Measurements from ENCODE around the gene ANXA10.
A peak's percentile ranks its signal among the peaks of the same experiment; 100 is the strongest.
"Not testable (repeated sequence)": the region's sequence is repeated elsewhere in the genome, so short reads cannot be mapped to it uniquely, and the experiment has no call there.

ANXA10 gene

GRCh38 chr4:168119890-168120289 lies 27.6 kb downstream of the ANXA10 start:
- DNase-seq, result no peak

DNA sequence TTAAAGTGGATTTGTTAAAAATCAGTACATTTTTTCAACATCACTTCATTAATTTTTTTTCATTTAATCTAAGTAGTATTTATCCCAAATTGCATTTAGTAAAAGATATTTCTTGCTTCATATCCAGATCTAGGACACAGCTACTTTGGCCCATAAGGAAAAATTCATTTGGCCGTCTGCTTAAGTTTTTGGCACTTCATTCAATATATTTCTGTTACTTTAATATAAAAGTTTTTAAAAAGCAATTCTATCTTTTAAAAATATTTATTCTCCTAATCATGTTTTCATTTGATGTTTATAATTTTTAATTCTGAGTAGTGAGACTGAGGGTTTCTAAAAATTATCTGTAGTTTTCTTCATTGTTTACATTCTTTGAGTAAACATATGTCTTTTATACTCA lies 28.5 kb downstream of the ANXA10 start:
- no peak for DNase-seq

GRCh38 chr4:168124008-168124641 lies 31.8 kb downstream of the ANXA10 start:
- no peak for DNase-seq

DNA sequence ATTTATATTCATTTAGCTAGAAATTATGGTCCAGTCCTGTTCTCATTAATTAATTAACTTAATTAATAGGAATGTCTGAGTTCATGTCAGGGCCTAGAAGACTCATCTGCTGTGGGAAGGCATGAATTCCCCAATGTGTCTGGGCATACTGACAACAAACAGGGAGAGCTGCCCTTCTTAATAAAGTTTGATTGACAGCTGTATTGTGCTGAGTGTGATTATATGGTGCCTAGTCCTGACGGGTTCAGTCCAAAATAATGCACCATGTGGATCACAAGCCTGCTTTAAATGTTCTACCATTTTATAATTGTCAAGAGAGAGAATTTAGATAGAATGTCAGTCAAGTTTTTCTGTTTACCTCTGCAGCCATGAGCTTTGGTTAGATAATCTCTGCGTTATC lies 34.6 kb downstream of the ANXA10 start:
- no peak for DNase-seq

GRCh38 chr4:168128601-168129000 lies 36.3 kb downstream of the ANXA10 start:
- DNase-seq, result no peak

DNA sequence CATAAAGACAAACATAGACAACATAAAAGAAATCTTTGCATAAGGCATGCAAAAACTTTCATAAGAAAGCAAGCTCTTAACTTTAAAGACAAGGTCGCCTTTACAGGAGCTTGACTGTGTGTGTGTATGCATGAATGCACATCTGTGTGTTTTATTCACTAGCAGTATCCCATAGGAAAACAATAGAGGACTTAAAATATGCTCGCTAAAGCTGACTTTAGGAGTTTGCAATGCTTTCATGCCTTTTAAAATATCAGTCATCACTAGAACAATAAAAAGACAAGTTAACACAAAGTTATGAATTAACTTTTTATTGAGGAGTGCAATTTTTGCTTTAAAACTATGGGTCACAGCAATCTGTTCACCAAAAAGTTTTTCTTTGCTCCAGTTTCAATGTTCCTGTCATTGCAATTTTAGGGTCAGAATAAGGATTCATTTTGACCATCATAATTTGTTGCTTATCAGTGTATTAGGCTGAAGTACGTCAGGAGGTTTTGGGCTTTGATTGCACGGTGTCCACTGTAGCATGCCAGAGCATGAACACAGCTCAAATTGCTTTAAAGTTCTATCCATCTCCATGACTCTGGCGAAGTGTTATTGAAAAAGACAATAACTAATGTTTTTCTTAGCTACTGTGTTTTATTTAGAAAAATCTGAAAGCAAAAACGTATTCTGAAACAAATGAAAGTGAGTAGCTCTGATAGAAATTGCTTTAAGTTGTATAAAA lies 36.9 kb downstream of the ANXA10 start:
- no peak for DNase-seq

- no peak for DNase-seq
These were observed 37.5 kb downstream of the ANXA10 start for GRCh38 chr4:168129802-168130201.

DNA sequence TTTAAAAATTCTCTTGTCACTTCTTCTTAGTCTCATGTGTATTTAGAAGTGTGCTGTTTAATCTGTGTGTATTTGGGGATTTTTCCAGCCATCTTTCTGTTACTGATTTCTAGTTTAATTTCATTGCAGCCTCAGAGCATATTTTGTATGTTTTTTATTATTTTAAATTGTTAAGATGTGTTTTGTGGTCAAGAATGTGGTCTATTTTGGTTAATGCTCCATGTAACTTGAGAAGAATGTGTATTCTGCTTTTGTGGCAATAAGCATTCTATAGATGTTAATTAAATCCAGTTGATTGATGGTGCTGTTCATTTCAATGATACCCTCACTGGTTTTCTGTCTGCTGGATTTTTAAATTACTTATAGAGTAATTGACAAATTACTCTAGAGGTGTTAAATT lies 38.9 kb downstream of the ANXA10 start:
- no peak for DNase-seq

GRCh38 chr4:168134651-168135050 lies 42.3 kb downstream of the ANXA10 start:
- no peak for DNase-seq

DNA sequence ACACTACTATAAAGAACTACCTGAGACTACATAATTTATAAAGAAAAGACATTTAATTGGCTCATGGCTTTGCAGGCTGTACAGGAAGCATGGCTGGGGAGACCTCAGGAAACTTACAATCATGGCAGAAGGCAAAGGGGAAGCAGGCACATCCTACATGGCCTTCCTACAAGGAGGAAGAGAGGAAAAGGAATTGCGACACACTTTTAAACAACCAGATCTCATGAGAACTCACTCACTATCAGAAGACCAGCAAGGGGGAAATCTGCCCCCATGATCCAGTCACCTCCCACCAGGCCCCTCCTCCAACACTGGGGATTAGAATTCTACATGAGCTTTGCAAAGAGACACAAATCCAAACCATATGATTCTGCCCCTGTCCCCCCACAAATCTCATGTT lies 43.5 kb downstream of the ANXA10 start:
- not testable (repeated sequence) for DNase-seq

GRCh38 chr4:168137695-168138094 lies 45.4 kb downstream of the ANXA10 start:
- DNase-seq, result not testable (repeated sequence)

DNA sequence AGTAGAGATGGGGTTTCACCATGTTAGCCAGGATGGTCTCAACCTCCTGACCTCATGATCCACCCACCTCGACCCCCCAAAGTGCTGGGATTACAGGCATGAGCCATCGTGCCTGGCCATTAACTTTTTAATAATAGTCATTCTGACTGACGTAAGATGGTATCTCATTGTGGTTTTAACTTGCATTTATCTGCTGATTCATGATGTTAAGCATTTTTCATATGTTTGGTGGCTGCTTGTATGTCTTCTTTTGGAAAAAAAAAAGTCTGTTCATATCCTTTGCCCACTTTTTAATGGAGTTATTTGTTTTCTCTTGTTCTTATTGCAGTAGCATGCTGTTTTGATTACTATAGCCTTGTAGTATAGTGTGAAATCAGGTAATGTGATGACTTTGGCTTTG lies 45.8 kb downstream of the ANXA10 start:
- DNase-seq, result no peak

DNA sequence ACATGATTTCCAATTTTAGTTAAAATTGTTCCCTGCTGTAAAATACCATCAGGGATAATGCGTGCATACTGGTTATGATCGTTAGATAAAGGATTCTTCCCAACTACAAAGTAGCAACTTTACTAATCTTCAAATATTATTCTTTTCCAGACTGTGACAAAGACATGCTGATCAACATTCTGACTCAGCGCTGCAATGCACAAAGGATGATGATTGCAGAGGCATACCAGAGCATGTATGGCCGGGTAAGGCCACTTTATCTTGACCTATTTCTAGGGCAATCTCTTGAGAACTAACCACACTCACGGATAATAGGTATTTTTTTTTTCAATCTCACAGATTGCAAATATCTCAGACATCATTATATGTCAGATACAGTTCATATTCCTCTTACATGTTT lies 47.0 kb downstream of the ANXA10 start:
- DNase-seq, result no peak

GRCh38 chr4:168141733-168142132 lies 49.4 kb downstream of the ANXA10 start:
- DNase-seq, result no peak

DNA sequence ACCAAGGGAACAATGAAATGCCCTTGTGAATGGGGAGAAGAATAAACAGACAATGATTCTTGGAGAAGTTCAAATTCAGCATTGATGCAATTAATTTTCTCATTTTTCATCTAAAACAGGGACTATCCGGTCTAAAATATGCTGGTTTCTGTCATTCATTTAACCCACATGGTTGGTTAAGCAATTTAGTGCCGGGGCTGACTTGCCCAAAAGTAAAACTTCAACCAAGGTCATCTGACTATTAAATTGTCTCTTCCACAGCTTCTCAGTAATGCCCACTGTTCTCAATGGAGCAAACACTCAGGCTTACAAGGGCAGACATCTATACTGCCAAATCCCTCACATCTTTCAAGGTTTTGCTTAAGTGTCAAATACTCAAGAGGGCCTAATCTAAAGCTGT lies 51.3 kb downstream of the ANXA10 start:
- no peak for DNase-seq

DNA sequence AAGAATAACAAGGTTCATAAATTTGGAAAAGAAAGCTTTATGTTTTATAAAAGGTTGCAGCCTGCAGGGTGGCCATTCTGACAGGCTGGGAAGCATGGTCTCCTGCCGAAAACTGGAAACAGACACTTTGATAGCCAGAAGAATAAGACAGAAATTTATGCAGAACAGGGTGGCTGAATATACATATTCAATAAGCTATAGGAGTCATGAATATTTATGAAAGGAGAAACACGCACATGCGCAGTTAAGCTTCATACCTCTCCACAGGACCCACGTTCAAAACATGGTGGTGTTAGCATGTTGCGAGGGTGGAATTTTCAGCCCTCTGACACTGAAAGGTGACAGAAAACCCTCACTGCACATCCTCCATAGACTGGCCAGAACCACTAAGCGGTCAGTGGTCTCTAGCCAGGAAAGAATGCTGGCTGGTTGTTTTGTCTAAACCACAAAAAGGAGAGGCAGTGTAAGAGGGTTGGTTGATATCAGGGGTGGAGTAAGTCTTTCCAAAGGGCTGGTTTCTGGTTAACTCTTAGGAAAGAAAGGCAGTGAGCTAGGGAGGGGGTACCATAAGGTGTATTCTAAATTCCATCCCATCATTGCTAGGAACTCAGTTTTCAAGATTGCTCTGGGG lies 58.2 kb downstream of the ANXA10 start:
- DNase-seq, result no peak

DNA sequence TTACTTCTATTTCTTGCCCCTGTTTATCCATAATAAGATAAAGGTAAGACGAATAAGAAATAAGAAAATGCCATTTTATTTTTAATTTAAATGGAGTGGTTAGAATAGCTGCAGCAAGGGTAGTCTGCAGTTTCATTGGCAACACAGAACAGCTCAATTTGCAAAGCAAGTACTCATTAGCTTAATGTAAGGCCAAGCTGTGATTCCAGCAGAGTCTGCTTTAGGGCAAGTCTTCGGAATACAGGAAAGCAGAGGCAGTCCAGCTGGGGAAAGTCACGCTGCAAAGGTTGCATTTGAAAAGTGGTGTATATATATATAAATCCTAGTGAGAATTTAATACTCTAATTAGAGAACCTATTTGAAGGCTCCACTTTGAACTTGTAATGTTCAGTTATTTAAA lies 59.0 kb downstream of the ANXA10 start:
- DNase-seq, result no peak

DNA sequence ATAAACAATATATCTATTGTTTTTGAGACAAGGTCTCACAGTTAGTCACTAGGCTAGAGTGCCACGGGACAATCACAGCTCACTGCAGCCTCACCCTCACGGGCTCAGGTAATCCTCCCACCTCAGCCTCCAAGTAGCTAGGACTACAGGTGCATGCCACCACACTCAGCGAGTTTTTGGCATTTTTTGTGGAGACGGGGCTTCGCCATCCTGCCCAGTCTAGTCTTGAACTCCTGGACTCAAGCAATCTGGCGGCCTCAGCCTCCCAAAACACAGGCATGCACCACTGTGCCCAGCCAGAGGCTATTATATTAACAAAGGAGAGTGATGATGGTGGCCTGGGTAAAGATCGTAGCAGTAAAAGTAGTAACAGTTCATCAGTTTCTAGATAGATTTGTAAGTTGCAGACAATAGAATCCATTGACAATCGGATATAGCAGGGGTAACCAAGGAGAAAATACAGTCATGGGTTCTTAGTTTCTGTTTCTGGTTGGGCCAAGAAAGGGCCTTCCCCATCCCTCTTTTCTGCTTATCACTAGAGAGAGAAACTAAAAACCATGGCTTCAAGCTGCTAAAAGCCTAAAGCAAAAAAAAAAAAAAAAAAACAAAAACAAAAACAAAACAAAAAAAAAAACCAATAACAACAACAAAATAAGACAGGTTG lies 60.6 kb downstream of the ANXA10 start:
- DNase-seq, result no peak

GRCh38 chr4:168153596-168154440 lies 61.5 kb downstream of the ANXA10 start:
- peak; percentile 67 for DNase-seq

DNA sequence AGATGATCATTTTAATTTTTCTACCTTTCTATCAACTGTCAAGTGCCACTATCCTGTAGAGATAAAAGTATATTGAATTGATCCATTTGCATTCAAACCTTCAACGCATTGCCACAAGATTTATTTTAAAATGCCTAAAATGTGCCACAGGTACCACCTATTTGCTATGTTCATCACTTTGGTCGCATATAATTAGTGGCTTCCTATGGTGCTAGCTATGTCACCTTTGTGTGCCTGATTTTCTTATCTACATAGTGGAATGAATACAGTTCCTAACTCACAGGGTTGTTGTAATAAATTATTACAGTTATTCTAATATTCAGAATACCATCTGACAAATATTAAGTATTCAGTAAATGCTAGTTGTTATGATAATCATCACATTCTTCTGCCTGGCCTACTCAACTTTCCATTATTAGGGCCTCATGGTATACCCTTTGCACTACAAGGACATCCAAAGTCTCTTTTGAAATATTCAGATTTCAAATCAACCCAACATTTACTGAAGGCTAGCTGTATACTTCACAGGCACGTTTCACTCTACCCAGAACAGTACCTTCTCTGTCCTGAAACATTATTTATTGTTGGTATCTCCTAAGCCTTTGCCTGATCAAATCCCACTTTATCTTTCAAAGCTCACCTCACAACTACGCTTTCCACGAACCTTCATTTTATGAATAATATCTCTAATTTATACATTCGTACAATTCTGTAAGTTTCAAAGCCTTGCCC lies 62.4 kb downstream of the ANXA10 start:
- no peak for DNase-seq

DNA sequence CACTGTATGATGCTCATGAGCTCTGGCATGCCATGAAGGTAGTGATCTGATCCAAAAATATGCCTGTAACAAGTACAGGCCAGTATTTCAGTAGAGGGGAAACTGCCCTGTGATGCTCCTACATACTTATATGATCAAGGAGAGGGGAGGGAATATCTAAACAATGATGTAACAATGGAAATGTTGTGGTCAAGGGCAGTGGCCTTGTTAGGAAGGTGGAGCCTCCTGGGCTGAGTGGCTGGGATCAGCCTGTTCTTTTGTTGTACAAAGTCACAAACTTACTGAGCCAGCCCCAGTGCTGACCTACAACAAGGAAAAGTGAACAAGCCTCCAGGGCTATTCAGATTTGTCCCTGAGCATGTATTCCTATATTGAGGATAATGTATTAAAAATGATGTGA lies 70.3 kb downstream of the ANXA10 start:
- no peak for DNase-seq

GRCh38 chr4:168163106-168163505 lies 70.8 kb downstream of the ANXA10 start:
- DNase-seq, result no peak

Data from CD4-positive, alpha-beta T cell treated with Interleukin-6 for 4 hours (primary cell).